SK-N-MC (cell line): ENCODE data around the gene FSTL1.
A peak's percentile ranks its signal among the peaks of the same experiment; 100 is the strongest.

Source experiments
- DNase-seq: peaks from one replicate; pipeline ENCODE4 v3.0.0-alpha.2; 2011; ENCODE audit warnings: low read depth, low spot score
- H3K27ac ChIP-seq: fragments of 200-600 bp; sonication (generic); 2 replicates; pipeline ENCODE4 v1.5.1; 2016; ENCODE audit warnings: mixed run types
- H3K36me3 ChIP-seq: fragments of 200-600 bp; sonication (generic); 2 replicates; pipeline ENCODE4 v1.6.1; 2017; ENCODE audit warnings: antibody characterized with exemption, low read length, mixed read lengths; ENCODE audit not compliant: insufficient read depth
- H3K4me3 ChIP-seq: fragments of 200-600 bp; sonication (generic); 2 replicates; pipeline ENCODE4 v1.5.1; 2016
- H3K9ac ChIP-seq: fragments of 200-600 bp; sonication (generic); 2 replicates; pipeline ENCODE4 v1.8.0; 2017; ENCODE audit warnings: mixed run types, mixed read lengths; ENCODE audit not compliant: insufficient read length
- H3K9me3 ChIP-seq: fragments of 200-600 bp; sonication (generic); 2 replicates; pipeline ENCODE4 v1.6.1; 2017; ENCODE audit warnings: low read depth, mild to moderate bottlenecking, antibody characterized with exemption, low read length, moderate library complexity, mixed read lengths
- EZH2 ChIP-seq: fragments of 200-600 bp; sonication (generic); IDR thresholded peaks from one replicate; pipeline ENCODE4 v1.6.1; 2017; ENCODE audit warnings: antibody characterized with exemption
- FOXP2 ChIP-seq: optimal IDR thresholded peaks from 2 replicates; pipeline ENCODE3; 2011; ENCODE audit warnings: mild to moderate bottlenecking, moderate library complexity; ENCODE audit not compliant: insufficient read depth; ENCODE audit errors: extremely low read length, control extremely low read depth
- POLR2AphosphoS5 ChIP-seq: IDR thresholded peaks from 2 replicates; pipeline ENCODE4 v1.6.1; 2012; ENCODE audit warnings: mild to moderate bottlenecking, low read depth, low read length, borderline replicate concordance

The FSTL1 gene

GRCh38 chr3:120428924-120429323 is 21.9 kb downstream of the FSTL1 start:
- Histone ChIP-seq H3K9me3 (no peaks in the 10 kb centered on the region), H3K4me3 (no peak overlapping the region), H3K27ac (no peak overlapping the region), H3K9ac (no peak overlapping the region), H3K36me3 (peaks cover 7% of the 10 kb centered on the region; the same call in 1 of the 2 replicates)
- TF ChIP-seq EZH2 (no peak), POLR2AphosphoS5 (no peak), FOXP2 (no peak)
- no peak for DNase-seq

GRCh38 chr3:120427201-120427600 is 23.6 kb downstream of the FSTL1 start:
- Histone ChIP-seq H3K27ac (no peak overlapping the region), H3K4me3 (no peak overlapping the region), H3K9ac (no peak overlapping the region), H3K36me3 (peaks cover 15% of the 10 kb centered on the region), H3K9me3 (no peaks in the 10 kb centered on the region)
- no peak for TF ChIP-seq EZH2
- no peak for TF ChIP-seq POLR2AphosphoS5
- TF ChIP-seq FOXP2: no peak
- DNase-seq: no peak

GRCh38 chr3:120425572-120426250 is 25.1 kb downstream of the FSTL1 start:
- Histone ChIP-seq H3K4me3 (peak overlapping the region; percentile 48), H3K9me3 (no peaks in the 10 kb centered on the region), H3K27ac (peak overlapping the region; percentile 92), H3K9ac (no peak overlapping the region), H3K36me3 (peaks cover 11% of the 10 kb centered on the region)
- TF ChIP-seq FOXP2 (no peak), EZH2 (no peak), POLR2AphosphoS5 (no peak)
- peak; percentile 64 for DNase-seq

- no peak for TF ChIP-seq POLR2AphosphoS5
- no peak for TF ChIP-seq EZH2
- no peak for TF ChIP-seq FOXP2
- no peak for DNase-seq
- no peaks in the 10 kb centered on the region for H3K9me3 ChIP-seq
- H3K36me3 ChIP-seq: peaks cover 8% of the 10 kb centered on the region; the same call in 1 of the 2 replicates
- H3K9ac ChIP-seq: no peak overlapping the region
- H3K4me3 ChIP-seq: peak overlapping the region; percentile 48; the same call in 1 of the 2 replicates
- peak overlapping the region; percentile 92 for H3K27ac ChIP-seq
Measured at GRCh38 chr3:120424976-120425570, 25.7 kb downstream of the FSTL1 start.

GRCh38 chr3:120424506-120424905 is 26.3 kb downstream of the FSTL1 start:
- DNase-seq: no peak
- Histone ChIP-seq H3K4me3 (no peak overlapping the region), H3K9ac (no peak overlapping the region), H3K9me3 (no peaks in the 10 kb centered on the region), H3K36me3 (peaks cover 8% of the 10 kb centered on the region; the same call in 1 of the 2 replicates), H3K27ac (no peak overlapping the region)
- TF ChIP-seq EZH2 (no peak), POLR2AphosphoS5 (no peak), FOXP2 (no peak)

- Histone ChIP-seq H3K4me3 (no peak overlapping the region), H3K9me3 (no peaks in the 10 kb centered on the region), H3K36me3 (peaks cover 8% of the 10 kb centered on the region; the same call in 1 of the 2 replicates), H3K27ac (no peak overlapping the region), H3K9ac (no peak overlapping the region)
- no peak for TF ChIP-seq EZH2
- DNase-seq: no peak
Measured at GRCh38 chr3:120423432-120423831, 27.4 kb downstream of the FSTL1 start.

GRCh38 chr3:120421926-120422325 is 28.9 kb downstream of the FSTL1 start:
- Histone ChIP-seq H3K9ac (no peak overlapping the region), H3K9me3 (no peaks in the 10 kb centered on the region), H3K4me3 (no peak overlapping the region), H3K27ac (no peak overlapping the region), H3K36me3 (peaks cover 8% of the 10 kb centered on the region; the same call in 1 of the 2 replicates)
- DNase-seq: no peak
- TF ChIP-seq POLR2AphosphoS5: no peak
- TF ChIP-seq EZH2: no peak

- H3K9me3 ChIP-seq: no peaks in the 10 kb centered on the region
- DNase-seq: no peak
- TF ChIP-seq FOXP2: no peak
- peak overlapping the region; percentile 76 for H3K27ac ChIP-seq
- H3K36me3 ChIP-seq: peaks cover 8% of the 10 kb centered on the region; the same call in 1 of the 2 replicates
- peak overlapping the region; percentile 16; the same call in 1 of the 2 replicates for H3K4me3 ChIP-seq
- H3K9ac ChIP-seq: no peak overlapping the region
Measured at GRCh38 chr3:120420928-120421551, 29.8 kb downstream of the FSTL1 start.

- no peak for TF ChIP-seq POLR2AphosphoS5
- Histone ChIP-seq H3K36me3 (peaks cover 8% of the 10 kb centered on the region; the same call in 1 of the 2 replicates), H3K27ac (peak overlapping the region; percentile 76; the same call in 1 of the 2 replicates), H3K4me3 (no peak overlapping the region), H3K9me3 (no peaks in the 10 kb centered on the region), H3K9ac (no peak overlapping the region)
- DNase-seq: no peak
Measured at GRCh38 chr3:120420360-120420759, 30.4 kb downstream of the FSTL1 start.
